ENCODE data around the gene KLF13. TPM values are rescaled to one million over a fixed set of nuclear protein-coding genes. Genes with fewer than 3 reads are reported as not detected.

The KLF13 gene
- total RNA-seq = 10 to 100 TPM; 34.5 to 69.9 TPM
- long read RNA-seq, partial matches to known transcripts = 0 of 1 reads
- long read RNA-seq, other reads (novel, unspliced or antisense) = 1 of 1 reads

GRCh38 chr15:31326156-31326874 is at the start of gene KLF13:
KLF13 (plus strand) TSS chr15:31326835; CDS start chr15:31327213, 378 bp downstream.
- peak; percentile 89 to 91 for ATAC-seq
- peak; percentile 94 for DNase-seq
- intact Hi-C loops (cut with DNase I) = loop anchor here in 1 of 2 donors (10.0 kb wide), 3 partner anchors 108 to 158 kb away; no protein-coding TSS in a partner anchor

DNA sequence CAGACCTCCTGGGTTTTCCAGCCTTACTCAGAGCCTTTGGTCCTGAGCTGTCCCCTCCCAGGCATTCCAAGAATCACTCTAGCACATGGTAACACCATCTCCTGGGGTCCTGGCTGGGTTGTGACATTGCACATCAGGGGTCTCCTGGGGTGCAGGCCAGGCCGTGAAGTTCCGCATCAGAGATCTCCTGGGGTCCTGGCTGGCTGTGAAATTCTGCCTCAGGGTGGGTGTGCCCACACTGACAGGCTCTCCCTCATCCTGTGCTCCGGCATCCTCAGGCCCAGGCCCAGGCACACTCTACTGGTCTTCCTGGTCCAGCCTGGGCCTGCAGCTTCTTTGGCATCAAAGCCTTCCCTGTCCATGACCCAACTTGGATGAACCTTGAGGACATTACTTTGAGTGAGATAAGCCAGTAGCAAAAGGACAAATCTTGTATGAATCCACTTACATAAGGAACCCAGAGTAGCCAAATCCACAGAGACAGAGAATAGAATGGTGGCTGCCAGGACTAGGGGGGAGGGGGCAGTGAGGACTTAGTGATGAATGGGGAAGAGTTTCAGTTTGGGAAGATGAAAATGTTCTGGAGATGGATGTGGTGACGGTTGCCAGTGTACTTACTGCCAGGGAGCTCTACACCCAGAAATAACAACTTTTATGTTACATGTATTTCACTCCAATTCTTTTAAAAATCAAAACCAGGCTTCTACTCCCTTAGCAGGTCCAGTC is 49.1 kb upstream of the KLF13 start:
- ATAC-seq (peak in 1 of 2 donors; percentile 10), DNase-seq (no peak)
- intact Hi-C loops (cut with DNase I) = no loop called here

GRCh38 chr15:31278061-31278445 is 48.6 kb upstream of the KLF13 start:
- DNase-seq (no peak), ATAC-seq (no peak)
- intact Hi-C loops (cut with DNase I) = no loop called here

DNA sequence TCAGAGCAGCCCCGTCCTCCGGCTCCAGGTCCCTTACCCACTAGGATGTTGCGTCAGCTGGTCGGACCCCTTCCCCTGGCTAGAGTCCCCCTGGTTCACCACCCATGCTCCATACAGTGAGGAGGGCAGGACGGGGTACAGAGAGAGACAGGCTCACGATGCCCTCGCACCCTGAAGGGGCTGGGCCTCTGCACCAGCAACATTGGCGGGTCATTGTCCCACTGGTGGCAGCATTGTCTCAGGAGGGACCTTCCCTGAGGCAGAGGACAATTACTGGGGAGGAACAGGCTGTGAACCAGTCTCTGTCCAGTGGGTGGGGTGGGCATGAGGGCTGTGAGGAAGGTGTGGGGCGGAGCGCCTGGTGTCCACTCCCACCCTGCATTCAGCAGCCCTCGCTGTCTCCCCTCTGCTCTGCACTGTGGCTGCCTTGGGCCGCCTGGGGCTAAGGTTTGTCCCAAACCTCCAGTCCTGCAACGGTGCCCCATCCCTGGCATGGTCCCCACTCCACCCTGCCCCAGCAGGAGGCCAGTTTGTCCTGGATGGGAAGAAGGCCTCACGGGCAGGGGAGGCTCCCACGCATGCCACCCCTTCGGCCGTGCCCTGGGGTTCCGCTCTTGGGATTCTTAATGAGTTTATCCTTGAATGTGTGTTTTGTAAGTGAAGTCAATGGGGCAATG is 48.0 kb upstream of the KLF13 start:
- intact Hi-C loops (cut with DNase I) = no loop called here
- no peak for ATAC-seq
- DNase-seq = no peak

- intact Hi-C loops (cut with DNase I) = no loop called here
- DNase-seq (no peak), ATAC-seq (peak in 1 of 2 donors; percentile 51)
Observed at GRCh38 chr15:31279221-31280045, 47.2 kb upstream of the KLF13 start.

DNA sequence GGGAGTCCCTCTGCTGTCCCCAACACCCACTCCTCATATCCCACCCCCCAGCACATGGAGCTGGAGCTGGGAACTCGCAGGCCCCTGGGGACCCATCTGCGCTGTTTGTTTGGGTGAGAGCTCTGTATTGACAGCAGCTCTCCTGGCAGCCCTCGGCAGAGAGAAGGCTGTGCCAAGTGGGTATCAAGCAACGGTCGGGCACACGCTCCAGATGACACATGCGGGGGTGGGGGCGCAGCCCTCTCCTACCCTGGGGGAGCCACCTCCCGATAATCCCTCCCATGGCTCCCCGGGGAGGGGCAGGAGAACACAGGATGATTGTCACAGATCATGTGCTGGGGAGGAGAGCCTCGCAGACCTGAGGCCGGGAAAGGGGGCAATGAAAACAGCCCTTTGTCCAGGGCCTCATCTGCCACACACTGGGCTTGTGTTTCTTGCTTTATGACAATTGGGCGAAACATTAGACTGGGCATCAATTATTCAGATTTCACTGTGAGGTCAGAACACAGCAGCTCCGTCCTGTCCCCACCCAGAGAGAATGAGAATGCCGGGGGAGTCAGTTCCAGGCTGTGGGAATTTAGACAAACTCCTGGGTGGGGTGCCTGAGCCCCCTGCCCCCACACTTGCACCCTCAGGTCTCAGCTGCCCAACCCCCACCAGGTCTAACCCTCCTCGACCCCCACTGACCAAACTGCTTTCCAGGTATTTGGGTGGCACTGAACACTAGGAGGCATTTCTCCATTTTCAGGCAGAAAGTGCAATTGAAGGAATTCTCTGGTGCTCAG is 46.4 kb upstream of the KLF13 start:
- ATAC-seq = peak; percentile 60 to 62
- intact Hi-C loops (cut with DNase I) = no loop called here
- DNase-seq = no peak

GRCh38 chr15:31280831-31281216 is 45.8 kb upstream of the KLF13 start:
- DNase-seq (no peak), ATAC-seq (no peak)
- intact Hi-C loops (cut with DNase I) = no loop called here

DNA sequence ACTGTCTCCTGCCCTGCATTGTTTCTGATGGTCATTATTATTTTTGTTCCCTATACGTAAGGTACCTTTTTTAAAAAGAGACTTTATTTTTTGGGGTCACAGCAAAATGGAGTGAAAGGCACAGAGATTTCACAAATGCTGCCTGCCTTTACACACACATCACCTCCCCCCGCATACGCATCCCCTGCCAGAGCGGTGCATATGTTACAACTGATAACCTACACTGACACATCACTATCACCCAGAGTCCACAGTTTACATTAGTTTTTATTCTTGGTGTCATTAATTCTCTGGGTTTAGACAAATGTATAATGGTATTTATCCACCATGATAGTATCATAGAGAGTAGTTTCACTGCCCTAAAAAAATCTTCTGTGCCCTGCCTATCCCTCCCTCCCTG is 43.6 kb upstream of the KLF13 start:
- intact Hi-C loops (cut with DNase I) = no loop called here
- DNase-seq = no peak
- no peak for ATAC-seq

DNA sequence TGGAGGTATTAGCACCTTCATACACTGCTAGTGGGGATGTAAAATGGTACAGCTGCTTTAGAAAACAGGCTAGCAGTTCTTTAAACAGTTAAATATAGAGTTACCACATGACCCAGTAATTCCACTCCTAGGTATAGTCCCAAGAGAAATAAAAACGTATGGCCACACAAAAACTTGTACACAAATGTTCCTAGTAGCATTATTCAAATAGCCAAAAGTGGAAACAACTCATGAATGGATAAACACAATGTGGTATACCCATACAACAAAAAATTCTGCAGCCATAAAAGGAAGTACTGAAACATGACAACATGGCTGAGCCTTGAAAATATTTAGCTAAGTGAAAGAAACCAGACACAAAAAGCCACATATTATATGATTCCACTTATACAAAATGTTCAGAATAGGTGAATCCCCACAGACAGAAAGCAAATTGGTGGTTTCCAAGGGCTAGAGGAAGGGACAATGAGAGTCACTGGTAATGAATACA is 40.8 kb upstream of the KLF13 start:
- intact Hi-C loops (cut with DNase I) = no loop called here

GRCh38 chr15:31291048-31291578 is 35.5 kb upstream of the KLF13 start:
- DNase-seq (no peak), ATAC-seq (no peak)
- intact Hi-C loops (cut with DNase I) = no loop called here

More for the DNA sequence above, 40.8 kb upstream of the KLF13 start:
- ATAC-seq (no peak), DNase-seq (no peak)

DNA sequence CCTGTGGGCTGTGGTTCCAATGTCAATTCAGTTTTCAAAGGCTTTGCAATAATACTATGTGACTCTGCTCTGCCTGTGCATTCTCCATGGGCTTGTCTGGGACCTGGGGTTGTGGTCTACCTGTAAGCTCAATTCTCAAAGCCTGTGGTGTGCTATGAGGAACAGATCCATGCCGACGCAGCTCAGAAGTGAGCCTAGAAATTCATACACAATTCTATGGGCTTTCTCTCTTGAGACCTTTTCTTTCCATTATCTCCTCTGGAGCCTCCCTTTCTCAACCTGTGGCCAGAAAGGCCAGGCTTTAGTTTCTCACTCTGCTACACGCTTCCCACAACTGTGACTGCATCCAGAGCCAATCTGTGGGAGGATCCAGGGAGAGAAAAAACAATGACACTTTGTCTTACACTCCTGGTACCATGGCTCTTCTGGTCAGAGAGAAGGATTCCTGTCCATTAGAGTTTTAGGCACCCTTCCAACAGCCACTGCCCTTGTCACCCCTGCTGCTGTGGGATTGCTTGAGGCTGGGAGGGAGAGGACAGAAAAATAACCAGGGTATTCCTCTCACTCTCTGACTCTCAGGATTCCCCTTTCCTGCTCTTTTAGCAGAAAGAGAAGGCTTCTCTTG is 34.1 kb upstream of the KLF13 start:
- intact Hi-C loops (cut with DNase I) = no loop called here
- DNase-seq = no peak

GRCh38 chr15:31293655-31294054 is 33.0 kb upstream of the KLF13 start:
- DNase-seq (no peak), ATAC-seq (no peak)
- intact Hi-C loops (cut with DNase I) = no loop called here

More for the DNA sequence above, 34.1 kb upstream of the KLF13 start:
- peak in 1 of 2 donors; percentile 50 for ATAC-seq

DNA sequence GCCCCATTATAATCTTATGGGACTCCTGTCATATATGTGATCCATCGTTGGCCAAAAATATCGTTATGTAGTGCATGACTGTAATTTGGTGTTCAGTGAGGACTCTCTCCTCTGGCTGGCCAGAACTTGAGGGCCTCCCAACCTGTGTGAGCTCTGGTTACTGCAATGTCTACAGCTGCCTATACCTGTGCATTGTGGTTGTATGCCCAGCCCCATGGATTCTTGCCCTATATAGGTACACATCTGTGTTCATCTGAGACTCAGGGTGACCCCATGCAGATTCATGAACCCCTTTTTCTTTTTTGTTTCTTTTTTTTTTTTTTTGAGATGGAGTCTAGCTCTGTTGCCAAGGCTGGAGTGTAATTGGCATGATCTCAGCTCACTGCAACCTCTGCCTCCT is 32.6 kb upstream of the KLF13 start:
- no peak for ATAC-seq
- DNase-seq = no peak
- intact Hi-C loops (cut with DNase I) = no loop called here

GRCh38 chr15:31295658-31296057 is 31.0 kb upstream of the KLF13 start:
- intact Hi-C loops (cut with DNase I) = no loop called here
- DNase-seq (no peak), ATAC-seq (no peak)

DNA sequence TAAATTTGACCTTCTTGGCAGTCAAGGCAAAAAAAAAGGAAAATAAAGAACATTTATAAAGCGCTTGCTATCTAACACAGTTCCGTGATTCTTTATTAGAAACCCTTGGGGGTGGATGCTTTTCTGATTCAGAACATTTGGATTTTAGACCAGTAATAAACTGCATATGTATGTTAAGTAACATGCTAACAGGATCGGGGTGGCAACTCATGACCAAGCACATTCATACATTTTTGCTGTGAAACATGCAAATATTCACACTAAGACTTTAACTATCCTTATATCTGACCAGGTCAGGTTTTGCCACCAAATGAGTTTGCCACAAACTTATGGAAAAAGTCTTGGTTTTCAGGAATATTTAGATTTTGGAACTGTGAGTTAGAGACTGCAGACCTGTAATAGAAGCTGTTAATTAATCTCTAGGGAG is 30.4 kb upstream of the KLF13 start:
- DNase-seq = no peak
- no peak for ATAC-seq

GRCh38 chr15:31296646-31297574 is 29.7 kb upstream of the KLF13 start:
- peak in 1 of 2 donors; percentile 13 for ATAC-seq
- intact Hi-C loops (cut with DNase I) = no loop called here
- DNase-seq = no peak

More for the DNA sequence above, 30.4 kb upstream of the KLF13 start:
- intact Hi-C loops (cut with DNase I) = no loop called here

Measured in left cardiac atrium (tissue), 4 donors.